Natural killer cell (primary cell): Measurements from ENCODE around the gene MLLT6. TPM values are rescaled to one million over a fixed set of nuclear protein-coding genes. Genes with fewer than 3 reads are reported as not detected.

ENCODE experiments used
- ATAC-seq, 3 donors: fragments of 150-1000 bp in 2 of 3; fragments of 200-7000 bp in 1 of 3; cut with Tn5 transposase; 1 replicate in 1 of 3; 2 replicates in 2 of 3; pipeline ENCODE4 v1.10.0; 2021; ENCODE audit warnings: mild to moderate bottlenecking in 2 of 3, moderate library complexity in 2 of 3
- DNase-seq, 2 donors: peaks; one replicate each; pipeline versions ENCODE4 v3.0.0 to v3.0.0-alpha.2; 2013 to 2021; ENCODE audit warnings: mixed read lengths in 1 of 2
- H3K27ac ChIP-seq: one replicate; pipeline ENCODE4 v1.5.1; 2013; ENCODE audit warnings: mild to moderate bottlenecking, low read length
- H3K27me3 ChIP-seq: one replicate; pipeline ENCODE4 v1.6.1; 2013; ENCODE audit warnings: low read length; ENCODE audit not compliant: control insufficient read depth, insufficient read depth
- H3K36me3 ChIP-seq: one replicate; pipeline ENCODE4 v1.6.1; 2013; ENCODE audit warnings: low read length; ENCODE audit not compliant: control insufficient read depth, insufficient read depth
- H3K4me1 ChIP-seq: one replicate; pipeline ENCODE4 v1.6.1; 2013; ENCODE audit warnings: low read length; ENCODE audit not compliant: control insufficient read depth, insufficient read depth
- H3K4me3 ChIP-seq: one replicate; pipeline ENCODE4 v1.5.1; 2013; ENCODE audit warnings: low read length
- H3K9me3 ChIP-seq: one replicate; pipeline ENCODE4 v1.6.1; 2013; ENCODE audit warnings: low read length; ENCODE audit not compliant: control insufficient read depth, insufficient read depth
- H3K27ac Mint-ChIP-seq, 2 donors: one replicate each; pipeline ENCODE4 v1.8.0; 2022; ENCODE audit warnings: mild to moderate bottlenecking in 2 of 2, mixed read lengths in 2 of 2, moderate library complexity in 1 of 2
- H3K27me3 Mint-ChIP-seq, 2 donors: one replicate each; pipeline ENCODE4 v1.8.0; 2022; ENCODE audit warnings: low read depth in 2 of 2, mixed read lengths in 2 of 2
- H3K36me3 Mint-ChIP-seq: one replicate; pipeline ENCODE4 v1.8.0; 2022; ENCODE audit warnings: mixed read lengths
- H3K4me1 Mint-ChIP-seq, 2 donors: one replicate each; pipeline ENCODE4 v1.8.0; 2022; ENCODE audit warnings: mixed read lengths in 2 of 2
- H3K4me3 Mint-ChIP-seq: one replicate; pipeline ENCODE4 v1.8.0; 2022; ENCODE audit warnings: mild to moderate bottlenecking, moderate library complexity, mixed read lengths
- H3K9me3 Mint-ChIP-seq, 2 donors: one replicate each; pipeline ENCODE4 v1.8.0; 2022; ENCODE audit warnings: mixed read lengths in 2 of 2
- CTCF ChIP-seq: fragments of 200-600 bp; IDR thresholded peaks from one replicate; pipeline ENCODE4 v1.8.0; 2022; ENCODE audit warnings: antibody characterized with exemption
- WGBS: methylation state at CpG from one replicate; pipeline ENCODE4 v1.1.7; 2013; ENCODE audit warnings: missing lambda C conversion rate; ENCODE audit not compliant: insufficient coverage; 5-methylcytosine and 5-hydroxymethylcytosine counted together
- intact Hi-C: fragments of 100-400 bp; cut with micrococcal nuclease; formaldehyde crosslinking; loops from one replicate; pipeline ENCODE4 v1.14.2; 2022
- total RNA-seq, 4 donors: library from RNA; stranded (reverse); fragments of 120-200 nt in 1 of 4; gene quantifications; one replicate each; pipeline versions ENCODE4 v1.2.3 to v1.2.4, GENCODE V29; 2013 to 2022

MLLT6 gene
- total RNA-seq, 3 donors from 2014 or later (not counting 1 experiment from before 2014, with no cell fraction given) = 478 to 578 (median 485) TPM

GRCh38 chr17:38702916-38703741 lies 1.9 kb upstream of the MLLT6 start:
- peaks cover 65% of the 10 kb centered on the region for H3K4me1 ChIP-seq
- no peaks in the 10 kb centered on the region for H3K9me3 ChIP-seq
- Mint-ChIP-seq H3K4me1 (peaks cover 45 to 74% of the 10 kb centered on the region in 2 donors), H3K9me3 (no peaks in the 10 kb centered on the region), H3K36me3 (no peaks in the 10 kb centered on the region), H3K27ac (peak overlapping the region; percentile 98 to 100), H3K4me3 (peak overlapping the region; percentile 98), H3K27me3 (no peaks in the 10 kb centered on the region)
- no peaks in the 10 kb centered on the region for H3K27me3 ChIP-seq
- DNase-seq (no peak), ATAC-seq (no peak)
- peak overlapping the region; percentile 77 for H3K4me3 ChIP-seq
- TF ChIP-seq CTCF = no peak
- WGBS = 1% methylated on average over 55 of the region's 55 CpGs
- intact Hi-C loops = loop anchor here (1.0 to 10.0 kb wide), 4 partner anchors 25 to 169 kb away; partner anchors contain the start of genes LASP1 and PSMB3
- peaks cover 8% of the 10 kb centered on the region for H3K36me3 ChIP-seq
- H3K27ac ChIP-seq = peak overlapping the region; percentile 95

- under 1% methylated on average over 46 of the region's 50 CpGs for WGBS
- Histone ChIP-seq H3K4me1 (peaks cover 67% of the 10 kb centered on the region), H3K4me3 (peak overlapping the region; percentile 77), H3K27ac (peak overlapping the region; percentile 95), H3K36me3 (peaks cover 14% of the 10 kb centered on the region), H3K9me3 (no peaks in the 10 kb centered on the region), H3K27me3 (no peaks in the 10 kb centered on the region)
- peak; percentile 60 to 79 for DNase-seq
- peak overlapping the region; percentile 98 for H3K4me3 Mint-ChIP-seq
- ATAC-seq = peak in 1 of 3 donors; percentile 2
- peaks cover 47 to 79% of the 10 kb centered on the region in 2 donors for H3K4me1 Mint-ChIP-seq
- no peaks in the 10 kb centered on the region for H3K27me3 Mint-ChIP-seq
- TF ChIP-seq CTCF = no peak
- peak overlapping the region; percentile 98 to 100 for H3K27ac Mint-ChIP-seq
- no peaks in the 10 kb centered on the region for H3K36me3 Mint-ChIP-seq
- no peaks in the 10 kb centered on the region for H3K9me3 Mint-ChIP-seq
- intact Hi-C loops = loop anchor here (2.0 to 10.0 kb wide), 3 partner anchors 27 to 168 kb away; partner anchors contain the start of genes LASP1 and PSMB3
These were observed 1.1 kb upstream of the MLLT6 start for GRCh38 chr17:38703742-38704605.

- H3K36me3 ChIP-seq = peaks cover 29% of the 10 kb centered on the region
- 0% methylated on average over 13 of the region's 32 CpGs for WGBS
- Mint-ChIP-seq H3K4me1 (peaks cover 62 to 83% of the 10 kb centered on the region in 2 donors), H3K9me3 (no peaks in the 10 kb centered on the region), H3K27ac (peak overlapping the region in 1 of 2 donors; percentile 100), H3K4me3 (peak overlapping the region; percentile 98), H3K36me3 (peaks cover 8% of the 10 kb centered on the region), H3K27me3 (no peaks in the 10 kb centered on the region)
- peak overlapping the region; percentile 74 for H3K4me3 ChIP-seq
- H3K27ac ChIP-seq = no peak overlapping the region
- intact Hi-C loops = loop anchor here (10.0 kb wide), 1 partner anchor 49 kb away; the partner anchor contains the start of gene PSMB3
- TF ChIP-seq CTCF = no peak
- peaks cover 78% of the 10 kb centered on the region for H3K4me1 ChIP-seq
- no peaks in the 10 kb centered on the region for H3K9me3 ChIP-seq
- H3K27me3 ChIP-seq = no peaks in the 10 kb centered on the region
- ATAC-seq (peak in 1 of 3 donors; percentile 1), DNase-seq (peak in 1 of 2 donors; percentile 46)
These were observed 390 bp downstream of the MLLT6 start for GRCh38 chr17:38705523-38705802.
